Osteoblast (primary cell): ENCODE results near the gene TDRD7. TPM values are rescaled to one million over a fixed set of nuclear protein-coding genes. Genes with fewer than 3 reads are reported as not detected.
A peak's percentile ranks its signal among the peaks of the same experiment; 100 is the strongest.
"Not testable (repeated sequence)": the region's sequence is repeated elsewhere in the genome, so short reads cannot be mapped to it uniquely, and the experiment has no call there.

Source experiments
- DNase-seq: peaks from one replicate; pipeline ENCODE4 v3.0.0; 2011; ENCODE audit warnings: low spot score, mixed read lengths; ENCODE audit not compliant: insufficient read length; ENCODE audit errors: missing footprints
- H2AFZ ChIP-seq: 2 replicates; pipeline ENCODE4 v1.6.0; 2011; ENCODE audit warnings: mild to moderate bottlenecking, low read length
- H3K27ac ChIP-seq: 2 replicates; pipeline ENCODE4 v1.5.1; 2011; ENCODE audit warnings: mild to moderate bottlenecking, low read depth, low read length, moderate library complexity
- H3K27me3 ChIP-seq: 2 replicates; pipeline ENCODE4 v1.6.0; 2012; ENCODE audit warnings: mild to moderate bottlenecking, control low read depth, inconsistent platforms, low read length, moderate library complexity; ENCODE audit not compliant: insufficient read depth
- H3K36me3 ChIP-seq: 2 replicates; pipeline ENCODE4 v1.5.1; 2011; ENCODE audit warnings: mild to moderate bottlenecking, low read length, control low read depth, moderate library complexity; ENCODE audit not compliant: insufficient read depth
- H3K4me1 ChIP-seq: 2 replicates; pipeline ENCODE4 v1.5.1; 2011; ENCODE audit warnings: mild to moderate bottlenecking, low read length, control low read depth, moderate library complexity; ENCODE audit not compliant: insufficient read depth
- H3K4me2 ChIP-seq: 2 replicates; pipeline ENCODE4 v1.6.0; 2011; ENCODE audit warnings: mild to moderate bottlenecking, low read length; ENCODE audit not compliant: insufficient read depth
- H3K4me3 ChIP-seq: fragments of 200-600 bp; sonication (generic); 3 replicates; pipeline ENCODE4 v1.5.1; 2012; ENCODE audit warnings: mild to moderate bottlenecking, low read length, inconsistent platforms; ENCODE audit not compliant: insufficient read depth
- H3K79me2 ChIP-seq: 2 replicates; pipeline ENCODE4 v1.6.0; 2012; ENCODE audit warnings: mild to moderate bottlenecking, low read length, control low read depth, inconsistent platforms; ENCODE audit not compliant: insufficient read depth
- H3K9me3 ChIP-seq: 2 replicates; pipeline ENCODE4 v1.5.1; 2011; ENCODE audit warnings: low read depth, low read length, control low read depth
- H4K20me1 ChIP-seq: 2 replicates; pipeline ENCODE4 v1.6.0; 2012; ENCODE audit warnings: mild to moderate bottlenecking, low read length, control low read depth; ENCODE audit not compliant: insufficient read depth
- total RNA-seq: library from RNA; depleted of rRNA; stranded (reverse); fragments of >200 nt; gene quantifications from 2 replicates; pipeline ENCODE4 v1.2.3, GENCODE V29; 2012
- TF ChIP-seq, protein P1 (sequence below): IDR thresholded peaks from 2 replicates; pipeline ENCODE4 v1.5.1; 2011; ENCODE audit warnings: mild to moderate bottlenecking, low read depth, low read length, moderate library complexity; ENCODE audit errors: extremely low read depth

The TDRD7 gene
- total RNA-seq, 1 donor: 8.0 TPM

DNA sequence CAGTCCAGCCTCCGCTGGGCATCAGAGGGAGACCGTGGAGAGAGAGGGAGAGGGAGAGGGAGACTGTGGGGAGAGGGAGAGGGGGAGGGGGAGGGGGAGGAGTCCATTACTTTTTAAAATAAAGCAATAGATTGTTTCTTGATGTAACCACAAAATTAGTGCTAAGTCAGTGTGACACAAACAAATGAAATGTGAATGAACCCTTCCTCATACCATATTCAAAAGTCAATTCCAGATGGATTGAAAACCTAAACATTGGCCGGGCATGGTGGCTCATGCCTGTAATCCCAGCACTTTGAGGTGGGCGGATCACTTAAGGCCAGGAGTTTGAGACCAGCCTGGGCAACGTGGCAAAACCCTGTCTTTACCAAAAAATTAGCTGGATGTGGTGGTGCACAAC is 87.0 kb downstream of the TDRD7 start:
- H3K4me3 ChIP-seq, H3K4me1 ChIP-seq, H4K20me1 ChIP-seq, H3K27ac ChIP-seq, H3K4me2 ChIP-seq, H2AFZ ChIP-seq, H3K79me2 ChIP-seq, H3K36me3 ChIP-seq, H3K9me3 ChIP-seq: not testable (repeated sequence)
- peaks cover 38% of the 10 kb centered on the region for H3K27me3 ChIP-seq
- peak; percentile 41 for DNase-seq

GRCh38 chr9:97500263-97500662 is 88.4 kb downstream of the TDRD7 start:
- TF ChIP-seq, protein P1, sequence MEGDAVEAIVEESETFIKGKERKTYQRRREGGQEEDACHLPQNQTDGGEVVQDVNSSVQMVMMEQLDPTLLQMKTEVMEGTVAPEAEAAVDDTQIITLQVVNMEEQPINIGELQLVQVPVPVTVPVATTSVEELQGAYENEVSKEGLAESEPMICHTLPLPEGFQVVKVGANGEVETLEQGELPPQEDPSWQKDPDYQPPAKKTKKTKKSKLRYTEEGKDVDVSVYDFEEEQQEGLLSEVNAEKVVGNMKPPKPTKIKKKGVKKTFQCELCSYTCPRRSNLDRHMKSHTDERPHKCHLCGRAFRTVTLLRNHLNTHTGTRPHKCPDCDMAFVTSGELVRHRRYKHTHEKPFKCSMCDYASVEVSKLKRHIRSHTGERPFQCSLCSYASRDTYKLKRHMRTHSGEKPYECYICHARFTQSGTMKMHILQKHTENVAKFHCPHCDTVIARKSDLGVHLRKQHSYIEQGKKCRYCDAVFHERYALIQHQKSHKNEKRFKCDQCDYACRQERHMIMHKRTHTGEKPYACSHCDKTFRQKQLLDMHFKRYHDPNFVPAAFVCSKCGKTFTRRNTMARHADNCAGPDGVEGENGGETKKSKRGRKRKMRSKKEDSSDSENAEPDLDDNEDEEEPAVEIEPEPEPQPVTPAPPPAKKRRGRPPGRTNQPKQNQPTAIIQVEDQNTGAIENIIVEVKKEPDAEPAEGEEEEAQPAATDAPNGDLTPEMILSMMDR: no peak
- DNase-seq: peak; percentile 69
- no peak overlapping the region for H3K4me2 ChIP-seq
- H3K4me3 ChIP-seq: no peak overlapping the region
- H3K36me3 ChIP-seq: no peaks in the 10 kb centered on the region
- H4K20me1 ChIP-seq: peaks cover 3% of the 10 kb centered on the region
- H3K79me2 ChIP-seq: no peaks in the 10 kb centered on the region
- no peaks in the 10 kb centered on the region for H3K9me3 ChIP-seq
- no peak overlapping the region for H3K27ac ChIP-seq
- H3K4me1 ChIP-seq: no peaks in the 10 kb centered on the region
- H3K27me3 ChIP-seq: peaks cover 53% of the 10 kb centered on the region
- H2AFZ ChIP-seq: no peak overlapping the region

- peak; percentile 58 for DNase-seq
- H3K27me3 ChIP-seq: peaks cover 58% of the 10 kb centered on the region
- no peaks in the 10 kb centered on the region for H3K79me2 ChIP-seq
- H3K4me3 ChIP-seq: peak overlapping the region; percentile 12
- H3K36me3 ChIP-seq: no peaks in the 10 kb centered on the region
- no peak overlapping the region for H2AFZ ChIP-seq
- no peak overlapping the region for H3K27ac ChIP-seq
- H3K4me1 ChIP-seq: no peaks in the 10 kb centered on the region
- H3K9me3 ChIP-seq: no peaks in the 10 kb centered on the region
- H4K20me1 ChIP-seq: peaks cover 3% of the 10 kb centered on the region
- TF ChIP-seq, protein P1: no peak
- H3K4me2 ChIP-seq: peak overlapping the region; percentile 58
Measured at GRCh38 chr9:97500765-97501176, 88.9 kb downstream of the TDRD7 start.

DNA sequence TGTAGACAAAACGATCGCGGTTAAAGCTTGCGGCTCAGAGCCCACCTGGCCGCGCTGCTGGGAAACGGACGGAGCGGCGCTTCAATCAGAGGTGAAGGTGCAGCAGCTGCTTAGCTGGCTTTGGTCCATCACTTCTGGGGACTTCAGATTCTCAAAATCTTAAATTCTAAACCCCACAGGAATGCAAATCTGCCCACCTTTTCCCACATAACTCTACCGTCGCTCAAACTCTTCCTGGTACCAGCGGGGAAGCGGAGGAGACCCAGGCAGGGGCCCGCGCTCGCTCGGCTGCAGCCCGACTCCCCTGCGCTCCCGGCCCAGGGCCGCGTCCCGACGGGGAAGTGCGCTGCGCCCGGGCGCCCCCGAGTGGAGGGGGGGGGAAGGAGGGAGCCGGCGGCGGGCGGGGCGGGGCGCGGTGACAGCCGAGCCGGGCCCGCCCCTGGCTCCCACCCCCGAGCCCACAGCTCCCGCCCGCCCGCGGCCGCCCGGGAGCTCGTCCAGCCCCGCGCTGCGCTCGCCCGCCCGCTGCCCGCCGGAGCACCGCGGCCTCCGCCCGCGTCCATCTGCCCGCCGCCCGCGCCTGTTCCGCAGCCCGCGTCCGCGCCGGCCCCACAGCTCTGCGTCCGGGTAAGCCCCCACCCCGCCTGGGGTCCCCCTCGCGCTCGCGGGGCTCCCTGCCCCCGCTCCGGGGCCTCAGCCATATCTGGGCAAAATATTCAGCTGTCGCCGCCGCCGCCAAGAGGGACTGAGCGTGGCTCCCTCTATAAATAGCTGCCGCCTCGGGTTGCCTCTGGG is 89.5 kb downstream of the TDRD7 start, which contains the start of gene TMOD1:
Gene TMOD1, plus strand, starts transcription at position 490 of the 795 bp plus-strand sequence. CDS start 22,523 bp downstream, outside the sequence.
- H3K79me2 ChIP-seq: no peaks in the 10 kb centered on the region
- peaks cover 64% of the 10 kb centered on the region for H3K27me3 ChIP-seq
- H3K4me3 ChIP-seq: peak within 1 kb of the TSS; percentile 59
- TF ChIP-seq, protein P1: no peak
- H3K9me3 ChIP-seq: no peaks in the 10 kb centered on the region
- no peaks in the 10 kb centered on the region for H3K4me1 ChIP-seq
- no peak within 1 kb of the TSS for H2AFZ ChIP-seq
- H3K27ac ChIP-seq: no peak within 1 kb of the TSS
- H3K4me2 ChIP-seq: peak within 1 kb of the TSS; percentile 65
- H4K20me1 ChIP-seq: peaks cover 3% of the 10 kb centered on the region
- no peaks in the 10 kb centered on the region for H3K36me3 ChIP-seq
- DNase-seq: peak; percentile 98
